ENCODE measurements around the gene SHROOM2. TPM values are rescaled to one million over a fixed set of nuclear protein-coding genes. Genes with fewer than 3 reads are reported as not detected.

SHROOM2 gene
- total and polyA plus RNA-seq, 2 donors (not counting 1 experiment from before 2014, with no cell fraction given), result under 0.01 to 6.3 TPM

DNA sequence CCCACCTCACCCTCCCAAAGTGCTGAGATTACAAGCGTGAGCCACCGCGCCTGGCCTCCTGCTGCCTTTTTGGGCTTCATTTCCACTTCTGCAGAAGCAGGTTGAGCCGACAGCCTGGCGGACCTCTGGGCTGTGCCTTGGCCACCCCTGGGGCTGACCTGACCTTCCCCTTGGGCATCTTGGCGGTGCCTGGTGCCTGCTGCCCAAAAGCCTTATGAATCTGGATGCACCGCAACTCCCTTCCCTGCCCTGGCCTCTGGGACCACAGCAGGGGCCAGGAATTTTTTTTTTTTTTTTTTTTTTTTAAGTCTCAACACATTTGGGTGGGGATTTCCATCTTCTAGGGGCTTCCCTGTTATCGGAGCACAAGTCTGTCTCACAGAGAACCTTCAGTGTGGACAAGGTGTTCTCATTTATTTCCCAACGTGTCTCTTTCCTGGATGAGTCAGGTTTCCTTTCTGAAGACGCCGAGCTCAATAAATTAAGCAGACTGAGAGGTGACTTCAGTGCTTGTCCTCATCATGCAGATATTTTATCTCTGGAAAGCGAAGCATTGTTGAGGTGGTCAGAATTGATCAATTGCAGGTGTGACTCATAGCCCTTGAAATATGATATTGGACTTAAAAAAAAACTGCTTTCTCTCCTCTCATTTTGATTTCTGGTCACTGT, 79.7 kb downstream of the SHROOM2 start:
- Histone ChIP-seq H3K9me3 (ENCODE audit: control insufficient read depth, insufficient read depth, low read depth, low read length) (no peaks in the 10 kb centered on the region), H3K4me2 (ENCODE audit: extremely low read depth, insufficient read depth, low read length) (no peak overlapping the region), H3K27me3 (ENCODE audit: control insufficient read depth, insufficient read depth, low read length) (no peaks in the 10 kb centered on the region), H3K79me2 (ENCODE audit: control insufficient read depth, insufficient read depth, low read length) (no peaks in the 10 kb centered on the region), H3K36me3 (ENCODE audit: control insufficient read depth, insufficient read depth, low read length) (no peaks in the 10 kb centered on the region), H3K27ac (ENCODE audit: insufficient read depth, low read length) (no peak overlapping the region), H2AFZ (ENCODE audit: low read length) (no peak overlapping the region), H3K9ac (ENCODE audit: insufficient read depth, low read length) (no peak overlapping the region), H3K4me3 (replicated peaks in 1 of 4; ENCODE audit: control extremely low read depth in 1 of 4, insufficient read depth in 1 of 4, low read depth in 3 of 4, low read length in 4 of 4) (no peak overlapping the region), H3K4me1 (ENCODE audit: control insufficient read depth, extremely low read depth, insufficient read depth, low read length) (no peaks in the 10 kb centered on the region), H4K20me1 (ENCODE audit: control insufficient read depth, extremely low read depth, insufficient read depth, low read length) (no peaks in the 10 kb centered on the region)
- TF ChIP-seq EZH2 (IDR thresholded peaks at IDR 0.05; ENCODE audit: low read length, missing control alignments), result no peak
- TF ChIP-seq, protein P1, sequence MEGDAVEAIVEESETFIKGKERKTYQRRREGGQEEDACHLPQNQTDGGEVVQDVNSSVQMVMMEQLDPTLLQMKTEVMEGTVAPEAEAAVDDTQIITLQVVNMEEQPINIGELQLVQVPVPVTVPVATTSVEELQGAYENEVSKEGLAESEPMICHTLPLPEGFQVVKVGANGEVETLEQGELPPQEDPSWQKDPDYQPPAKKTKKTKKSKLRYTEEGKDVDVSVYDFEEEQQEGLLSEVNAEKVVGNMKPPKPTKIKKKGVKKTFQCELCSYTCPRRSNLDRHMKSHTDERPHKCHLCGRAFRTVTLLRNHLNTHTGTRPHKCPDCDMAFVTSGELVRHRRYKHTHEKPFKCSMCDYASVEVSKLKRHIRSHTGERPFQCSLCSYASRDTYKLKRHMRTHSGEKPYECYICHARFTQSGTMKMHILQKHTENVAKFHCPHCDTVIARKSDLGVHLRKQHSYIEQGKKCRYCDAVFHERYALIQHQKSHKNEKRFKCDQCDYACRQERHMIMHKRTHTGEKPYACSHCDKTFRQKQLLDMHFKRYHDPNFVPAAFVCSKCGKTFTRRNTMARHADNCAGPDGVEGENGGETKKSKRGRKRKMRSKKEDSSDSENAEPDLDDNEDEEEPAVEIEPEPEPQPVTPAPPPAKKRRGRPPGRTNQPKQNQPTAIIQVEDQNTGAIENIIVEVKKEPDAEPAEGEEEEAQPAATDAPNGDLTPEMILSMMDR (conservative IDR thresholded peaks at IDR 0.05 in 1 of 2, IDR thresholded peaks at IDR 0.05 in 1 of 2; ENCODE audit: low read depth in 1 of 2, low read length in 2 of 2), result no peak
- DNase-seq (ENCODE audit: low read depth in 2 of 2), result peak in 1 of 2 donors; percentile 75

DNA sequence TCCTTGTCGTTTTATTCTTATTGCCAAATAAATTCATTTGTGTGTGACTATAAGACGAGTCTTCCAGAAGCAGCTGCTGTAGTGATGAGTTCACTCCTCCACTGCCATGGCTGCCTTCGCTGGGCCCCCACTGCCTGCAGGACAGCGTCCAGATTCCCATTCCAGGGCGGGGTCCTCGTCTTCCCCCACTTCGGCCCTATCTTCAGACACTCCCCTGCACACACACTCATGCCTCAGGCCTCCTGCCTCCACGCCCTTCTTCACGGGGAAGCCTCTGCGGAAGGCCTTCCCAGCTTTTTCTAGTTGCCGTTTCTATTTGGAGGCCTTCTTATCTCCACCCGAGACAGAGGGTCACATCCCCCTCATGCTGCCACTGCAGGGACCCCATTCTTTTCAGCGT, 80.4 kb downstream of the SHROOM2 start:
- no peak overlapping the region for H2AFZ ChIP-seq (ENCODE audit: low read length)
- TF ChIP-seq, protein P1 (conservative IDR thresholded peaks at IDR 0.05 in 1 of 2, IDR thresholded peaks at IDR 0.05 in 1 of 2; ENCODE audit: low read depth in 1 of 2, low read length in 2 of 2), result no peak
- no peak for TF ChIP-seq EZH2 (IDR thresholded peaks at IDR 0.05; ENCODE audit: low read length, missing control alignments)
- H3K27me3 ChIP-seq (ENCODE audit: control insufficient read depth, insufficient read depth, low read length), result no peaks in the 10 kb centered on the region
- H3K4me1 ChIP-seq (ENCODE audit: control insufficient read depth, extremely low read depth, insufficient read depth, low read length), result no peaks in the 10 kb centered on the region
- H3K79me2 ChIP-seq (ENCODE audit: control insufficient read depth, insufficient read depth, low read length), result no peaks in the 10 kb centered on the region
- H4K20me1 ChIP-seq (ENCODE audit: control insufficient read depth, extremely low read depth, insufficient read depth, low read length), result no peaks in the 10 kb centered on the region
- H3K27ac ChIP-seq (ENCODE audit: insufficient read depth, low read length), result no peak overlapping the region
- H3K9me3 ChIP-seq (ENCODE audit: control insufficient read depth, insufficient read depth, low read depth, low read length), result no peaks in the 10 kb centered on the region
- H3K4me2 ChIP-seq (ENCODE audit: extremely low read depth, insufficient read depth, low read length), result no peak overlapping the region
- peak; percentile 34 to 54 for DNase-seq (ENCODE audit: low read depth in 2 of 2)
- H3K9ac ChIP-seq (ENCODE audit: insufficient read depth, low read length), result no peak overlapping the region
- no peaks in the 10 kb centered on the region for H3K36me3 ChIP-seq (ENCODE audit: control insufficient read depth, insufficient read depth, low read length)
- H3K4me3 ChIP-seq (replicated peaks in 1 of 4; ENCODE audit: control extremely low read depth in 1 of 4, insufficient read depth in 1 of 4, low read depth in 3 of 4, low read length in 4 of 4), result no peak overlapping the region

DNA sequence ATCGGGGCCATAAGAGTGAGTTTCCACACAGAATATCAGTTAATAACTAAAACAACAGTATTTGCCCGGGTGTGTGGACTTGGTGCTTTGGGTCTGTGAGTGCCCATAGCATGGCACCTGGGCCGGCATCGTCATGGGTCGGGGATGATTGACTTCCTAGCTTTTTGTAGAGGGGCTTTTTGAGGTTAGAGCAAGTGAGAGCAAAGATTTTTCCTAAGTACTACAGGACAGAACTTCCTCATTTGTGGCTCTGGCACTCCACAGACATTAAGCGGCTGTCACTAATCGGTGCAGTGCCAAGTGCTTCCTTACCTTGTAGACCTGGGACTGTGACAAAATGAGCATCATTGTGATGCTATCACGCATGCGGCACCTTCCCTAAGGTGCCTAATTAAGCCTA, 81.0 kb downstream of the SHROOM2 start:
- no peak overlapping the region for H3K27ac ChIP-seq (ENCODE audit: insufficient read depth, low read length)
- H3K27me3 ChIP-seq (ENCODE audit: control insufficient read depth, insufficient read depth, low read length), result no peaks in the 10 kb centered on the region
- no peaks in the 10 kb centered on the region for H3K79me2 ChIP-seq (ENCODE audit: control insufficient read depth, insufficient read depth, low read length)
- H4K20me1 ChIP-seq (ENCODE audit: control insufficient read depth, extremely low read depth, insufficient read depth, low read length), result no peaks in the 10 kb centered on the region
- no peak overlapping the region for H3K4me2 ChIP-seq (ENCODE audit: extremely low read depth, insufficient read depth, low read length)
- TF ChIP-seq, protein P1 (conservative IDR thresholded peaks at IDR 0.05 in 1 of 2, IDR thresholded peaks at IDR 0.05 in 1 of 2; ENCODE audit: low read depth in 1 of 2, low read length in 2 of 2), result no peak
- no peak for TF ChIP-seq EZH2 (IDR thresholded peaks at IDR 0.05; ENCODE audit: low read length, missing control alignments)
- no peak overlapping the region for H3K9ac ChIP-seq (ENCODE audit: insufficient read depth, low read length)
- H3K4me1 ChIP-seq (ENCODE audit: control insufficient read depth, extremely low read depth, insufficient read depth, low read length), result no peaks in the 10 kb centered on the region
- H3K9me3 ChIP-seq (ENCODE audit: control insufficient read depth, insufficient read depth, low read depth, low read length), result no peaks in the 10 kb centered on the region
- DNase-seq (ENCODE audit: low read depth in 2 of 2), result no peak
- no peak overlapping the region for H2AFZ ChIP-seq (ENCODE audit: low read length)
- H3K36me3 ChIP-seq (ENCODE audit: control insufficient read depth, insufficient read depth, low read length), result no peaks in the 10 kb centered on the region
- H3K4me3 ChIP-seq (replicated peaks in 1 of 4; ENCODE audit: control extremely low read depth in 1 of 4, insufficient read depth in 1 of 4, low read depth in 3 of 4, low read length in 4 of 4), result no peak overlapping the region
